K562 (cell line): ENCODE data around the gene NUP62CL.

ENCODE experiments used
- BRD4 ChIP-seq: fragments of 200-600 bp; sonication (generic); IDR thresholded peaks from 2 replicates; pipeline ENCODE4 v1.6.1; 2017; ENCODE audit warnings: inconsistent platforms
- ELF1 ChIP-seq: fragments of 200-800 bp; sonication (Bioruptor generic); IDR thresholded peaks from 2 replicates; pipeline ENCODE4 v1.6.1; 2016; ENCODE audit warnings: missing genetic modification characterization, missing compliant biosample characterization
- FOXK1 ChIP-seq: sonication (generic); formaldehyde crosslinking; IDR thresholded peaks from 2 replicates; pipeline ENCODE4 v1.8.0; 2022; ENCODE audit warnings: missing genetic modification reagents, mild to moderate bottlenecking, borderline replicate concordance
- GTF2F1 ChIP-seq: IDR thresholded peaks from 2 replicates; pipeline ENCODE4 v1.6.1; 2011; ENCODE audit warnings: low read depth, low read length, improper control_type of control experiment
- KAT7 ChIP-seq: sonication (generic); formaldehyde crosslinking; IDR thresholded peaks from 2 replicates; pipeline ENCODE4 v1.8.0; 2022; ENCODE audit warnings: missing genetic modification reagents, mild to moderate bottlenecking, borderline replicate concordance
- RAD51 ChIP-seq: fragments of 450-650 bp; IDR thresholded peaks from 2 replicates; pipeline ENCODE4 v1.7.1; 2016; ENCODE audit warnings: low read depth, mild to moderate bottlenecking, borderline replicate concordance
- SMAD4 ChIP-seq: fragments of 250-450 bp; sonication (Bioruptor Pico); conservative IDR thresholded peaks from 2 replicates; pipeline ENCODE4 v1.8.0; 2021; ENCODE audit warnings: inconsistent platforms, mild to moderate bottlenecking, moderate library complexity
- SNRNP70 ChIP-seq: fragments of 200-400 bp; formaldehyde crosslinking; optimal IDR thresholded peaks from 2 replicates; pipeline ENCODE3; 2017; ENCODE audit warnings: low read depth, low read length
- TF ChIP-seq, protein P1 (sequence below), 3 experiments: IDR thresholded peaks in 2 of 3; conservative IDR thresholded peaks in 1 of 3; 2 replicates each; pipeline ENCODE4 v1.5.1; 2011 to 2012; ENCODE audit warnings: low read length in 3 of 3, mild to moderate bottlenecking in 3 of 3, control low read depth in 2 of 3, improper control_type of control experiment in 1 of 3, inconsistent platforms in 1 of 3, low read depth in 1 of 3, mixed read lengths in 1 of 3, moderate library complexity in 1 of 3; ENCODE audit not compliant: insufficient read depth in 2 of 3

DNA sequence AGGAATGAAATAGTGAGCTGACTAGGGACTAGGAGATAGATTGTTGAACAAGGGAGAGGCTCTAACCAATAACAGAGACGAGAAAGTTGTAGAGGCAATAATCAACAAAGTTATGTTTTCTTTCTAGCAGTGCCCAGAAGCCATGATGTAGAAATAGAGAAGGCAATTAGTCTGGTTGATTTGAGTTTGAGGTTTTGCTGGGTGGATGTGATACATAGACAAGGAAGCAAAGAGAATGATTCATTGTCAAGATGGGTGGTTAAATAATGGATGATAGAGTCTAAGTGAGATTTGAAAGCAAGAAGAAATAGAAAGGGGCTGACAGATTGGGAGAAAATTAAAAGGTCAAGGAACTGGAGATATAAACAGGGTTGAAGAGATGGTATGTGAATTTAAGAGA lies 98.8 kb downstream of the NUP62CL start:
- TF ChIP-seq ELF1 (tag) (no peak), RAD51 (no peak), GTF2F1 (no peak), FOXK1 (CRISPR knock-in tag) (no peak), BRD4 (no peak), SMAD4 (CRISPR knock-in tag) (no peak), KAT7 (no peak), SNRNP70 (no peak)
- TF ChIP-seq, protein P1, sequence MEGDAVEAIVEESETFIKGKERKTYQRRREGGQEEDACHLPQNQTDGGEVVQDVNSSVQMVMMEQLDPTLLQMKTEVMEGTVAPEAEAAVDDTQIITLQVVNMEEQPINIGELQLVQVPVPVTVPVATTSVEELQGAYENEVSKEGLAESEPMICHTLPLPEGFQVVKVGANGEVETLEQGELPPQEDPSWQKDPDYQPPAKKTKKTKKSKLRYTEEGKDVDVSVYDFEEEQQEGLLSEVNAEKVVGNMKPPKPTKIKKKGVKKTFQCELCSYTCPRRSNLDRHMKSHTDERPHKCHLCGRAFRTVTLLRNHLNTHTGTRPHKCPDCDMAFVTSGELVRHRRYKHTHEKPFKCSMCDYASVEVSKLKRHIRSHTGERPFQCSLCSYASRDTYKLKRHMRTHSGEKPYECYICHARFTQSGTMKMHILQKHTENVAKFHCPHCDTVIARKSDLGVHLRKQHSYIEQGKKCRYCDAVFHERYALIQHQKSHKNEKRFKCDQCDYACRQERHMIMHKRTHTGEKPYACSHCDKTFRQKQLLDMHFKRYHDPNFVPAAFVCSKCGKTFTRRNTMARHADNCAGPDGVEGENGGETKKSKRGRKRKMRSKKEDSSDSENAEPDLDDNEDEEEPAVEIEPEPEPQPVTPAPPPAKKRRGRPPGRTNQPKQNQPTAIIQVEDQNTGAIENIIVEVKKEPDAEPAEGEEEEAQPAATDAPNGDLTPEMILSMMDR (IDR thresholded peaks at IDR 0.05 in 2 of 3, conservative IDR thresholded peaks at IDR 0.05 in 1 of 3; ENCODE audit: insufficient read depth in 2 of 3, low read depth in 1 of 3, low read length in 3 of 3), result no peak
